ENCODE data around the gene PTGIS.

The PTGIS gene

GRCh38 chr20:49521356-49521755 is 46.6 kb downstream of the PTGIS start:
- no peak for DNase-seq

GRCh38 chr20:49519777-49520359 is 48.1 kb downstream of the PTGIS start:
- DNase-seq: no peak

DNA sequence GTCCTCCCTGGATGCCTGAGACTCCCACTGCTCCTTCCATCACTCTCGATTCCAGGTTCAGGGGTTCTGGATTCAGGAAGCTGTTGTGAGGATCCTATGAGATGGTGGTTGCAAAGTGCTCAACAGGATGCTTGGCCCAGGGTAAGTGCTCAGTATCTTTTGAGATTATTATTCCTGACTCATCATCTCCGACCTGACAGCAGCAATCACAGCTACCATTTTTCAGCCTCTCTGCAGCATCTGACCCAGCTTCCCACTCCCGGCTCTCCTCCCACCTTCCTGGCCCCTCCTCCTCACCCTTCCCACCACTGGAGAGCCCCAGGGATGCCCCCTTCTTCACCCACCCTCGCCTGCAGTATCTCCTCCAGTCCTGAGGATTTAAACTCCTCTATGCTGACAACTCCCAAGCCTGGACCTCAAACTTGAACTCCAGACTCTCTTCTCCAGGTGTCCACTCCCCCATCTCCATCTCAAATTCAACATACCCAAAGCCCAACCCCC is 48.7 kb downstream of the PTGIS start:
- no peak for DNase-seq

GRCh38 chr20:49518576-49518975 is 49.4 kb downstream of the PTGIS start:
- DNase-seq: no peak

GRCh38 chr20:49517805-49518100 is 50.2 kb downstream of the PTGIS start:
- DNase-seq: no peak

- DNase-seq: no peak
Observed at GRCh38 chr20:49516916-49517804, 50.8 kb downstream of the PTGIS start.

DNA sequence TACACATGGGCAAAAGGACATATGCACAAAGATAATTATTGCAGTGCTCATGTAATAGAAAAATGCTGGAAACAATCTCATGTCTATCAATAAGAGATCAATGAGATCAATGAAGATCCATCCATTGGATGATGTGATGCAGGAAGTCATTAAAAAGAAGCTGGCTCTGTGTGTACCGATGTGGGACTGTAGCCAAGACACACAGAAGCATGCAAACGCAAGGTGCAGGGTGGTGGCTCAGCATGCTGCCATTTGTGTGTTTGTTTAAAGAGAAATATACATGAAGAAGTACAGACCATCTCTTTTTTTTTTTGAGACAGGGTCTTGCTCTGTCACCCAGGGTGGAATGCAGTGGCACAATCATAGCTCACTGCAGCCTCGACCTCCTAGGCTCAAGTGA is 52.4 kb downstream of the PTGIS start:
- no peak for DNase-seq

DNA sequence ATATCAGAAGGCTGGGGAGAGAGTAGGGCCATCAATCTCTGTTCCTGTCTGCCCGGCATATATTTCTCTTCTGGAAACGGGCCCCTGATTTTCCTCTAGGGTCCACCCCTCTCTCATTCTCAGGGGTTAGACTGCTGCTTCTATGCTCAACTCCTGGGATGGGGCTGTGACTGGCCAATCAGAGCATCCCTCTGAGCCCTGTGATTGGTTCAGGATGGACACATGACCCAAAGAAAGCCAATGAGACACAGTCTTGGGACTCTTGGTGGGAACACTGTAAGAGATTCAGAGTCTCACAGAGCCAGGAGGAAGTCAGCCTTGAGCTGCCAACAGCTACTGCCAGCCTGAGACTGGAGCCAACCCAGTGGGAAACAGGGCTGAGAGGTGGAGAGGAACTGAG is 54.4 kb downstream of the PTGIS start:
- no peak for DNase-seq

- DNase-seq: no peak
Observed at GRCh38 chr20:49513009-49513408, 54.9 kb downstream of the PTGIS start.

DNA sequence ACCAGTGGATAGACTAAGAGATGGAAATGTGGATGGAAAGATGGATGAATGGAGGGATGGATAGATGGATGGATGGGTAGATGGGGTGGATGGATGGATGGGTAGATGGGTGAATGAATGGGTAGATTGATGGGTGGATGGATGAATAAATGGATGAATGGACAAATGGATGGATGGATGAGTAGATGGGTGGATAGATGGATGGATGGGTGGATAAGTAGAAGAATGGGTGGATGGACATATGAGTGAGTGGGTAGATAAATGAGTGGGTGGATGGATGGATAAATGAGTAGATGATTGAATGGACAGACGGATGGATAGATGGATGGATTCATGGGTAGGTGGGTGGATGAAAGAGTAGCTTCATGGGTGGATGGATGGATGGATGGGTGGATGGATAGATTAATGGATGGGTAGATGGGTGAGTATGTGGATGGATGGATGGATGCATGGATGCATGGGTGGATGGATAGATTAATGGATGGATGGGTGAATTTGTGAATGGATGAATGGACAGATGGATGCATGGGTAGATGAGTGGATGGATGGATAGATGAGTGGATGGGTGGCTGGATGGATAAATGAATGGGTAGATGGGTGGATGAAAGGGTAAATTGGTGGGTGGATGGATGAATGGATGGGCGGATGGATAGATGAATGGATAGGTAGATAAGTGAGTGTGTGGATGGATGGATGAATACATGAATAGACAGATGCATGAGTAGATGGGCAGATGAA is 56.0 kb downstream of the PTGIS start:
- no peak for DNase-seq

DNA sequence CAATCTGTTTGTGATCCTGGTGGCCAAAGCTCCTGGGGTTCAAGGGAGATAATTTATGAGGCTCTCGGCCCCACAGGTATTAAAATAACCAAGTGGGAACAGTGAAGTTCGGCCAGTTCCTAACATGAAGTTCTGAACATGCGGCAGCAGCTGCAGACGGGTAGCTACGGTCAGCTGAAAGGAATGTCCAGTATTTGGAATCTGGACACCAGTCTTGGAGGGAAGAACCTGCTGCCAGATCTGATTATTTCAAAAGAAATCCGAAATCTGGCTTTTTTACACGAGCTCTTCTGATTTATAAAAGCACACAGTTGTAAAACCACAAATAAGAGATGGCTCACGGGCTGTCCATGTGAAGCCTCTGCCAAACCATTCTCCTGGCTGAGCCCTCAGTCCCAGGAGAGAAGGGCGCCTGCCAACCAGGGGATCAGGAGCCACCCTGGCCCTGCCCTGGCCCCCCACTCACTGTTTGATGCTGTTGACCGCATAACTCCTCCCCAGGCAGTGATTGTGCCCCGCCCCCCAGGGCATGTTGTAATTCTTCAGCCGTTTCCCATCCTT is 57.3 kb downstream of the PTGIS start:
- no peak for DNase-seq

DNA sequence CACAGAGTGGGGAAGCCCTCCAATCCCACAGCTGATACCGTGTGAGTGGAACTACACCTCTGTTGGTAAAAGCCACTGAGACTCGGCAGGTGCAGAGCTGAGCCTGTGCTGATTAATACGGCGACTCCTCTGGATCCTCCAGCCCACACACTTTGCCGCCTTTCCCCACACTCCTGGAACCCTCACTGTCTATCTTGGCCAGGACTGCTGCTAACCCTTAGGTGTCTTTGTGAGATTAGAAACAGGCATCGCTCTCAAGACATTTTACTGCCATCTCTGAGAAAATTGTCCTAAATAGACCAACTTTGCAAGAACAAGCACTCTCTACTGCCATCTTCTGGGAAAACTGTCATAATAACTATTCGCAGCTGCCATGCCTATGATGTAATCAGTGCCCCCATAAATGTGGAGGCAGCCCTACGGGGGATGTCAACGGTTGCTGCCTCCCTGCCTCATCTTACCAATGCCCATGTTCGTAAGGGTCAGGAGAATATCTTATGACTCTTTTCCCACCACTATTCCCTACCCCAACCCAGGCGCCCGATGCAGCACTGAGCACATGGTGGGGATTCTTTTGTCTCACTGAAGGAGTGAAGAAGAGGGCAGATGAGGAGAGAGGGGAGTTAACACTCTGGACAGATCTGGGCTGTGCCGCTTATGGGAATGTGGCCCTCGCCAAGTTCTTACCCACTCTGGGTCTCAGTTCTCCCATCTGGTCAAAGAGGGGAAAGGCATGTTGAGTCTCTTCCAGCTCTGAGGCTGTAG is 59.3 kb downstream of the PTGIS start:
- peak; percentile 53 for DNase-seq

DNA sequence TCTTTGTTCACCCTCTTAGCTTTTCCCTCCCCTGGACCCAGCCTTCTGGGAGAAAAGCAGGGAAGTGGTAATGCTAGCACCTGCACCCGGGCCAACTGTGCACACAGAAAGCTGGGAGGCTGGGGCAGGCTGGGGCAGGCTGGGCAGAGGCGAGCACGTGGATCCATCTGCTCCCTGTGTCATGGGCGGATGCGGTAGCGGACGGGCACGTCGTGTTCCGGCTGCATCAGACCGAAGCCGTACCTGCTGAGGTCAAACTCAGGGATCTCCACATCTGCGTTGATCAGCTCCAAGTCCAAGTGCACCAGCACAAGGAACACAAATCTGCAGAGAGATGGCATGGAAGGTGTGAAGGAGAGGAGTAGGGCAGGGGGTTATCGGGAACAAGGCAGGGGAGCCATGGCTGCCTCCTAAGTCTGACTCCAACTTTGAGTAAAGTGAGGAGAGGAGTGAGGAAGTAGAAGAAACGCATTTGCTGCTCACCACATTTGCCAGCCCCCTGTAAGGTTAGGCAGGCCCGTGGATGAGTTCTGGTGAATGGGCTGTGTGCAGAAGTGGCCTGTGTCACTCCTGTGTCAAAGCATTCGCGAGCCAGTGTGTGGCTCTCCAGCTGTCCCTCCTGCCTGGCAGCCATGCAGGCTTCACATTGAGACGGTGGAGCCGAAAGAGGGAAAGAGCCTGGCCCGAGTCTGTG is 60.0 kb downstream of the PTGIS start:
- DNase-seq: no peak

DNA sequence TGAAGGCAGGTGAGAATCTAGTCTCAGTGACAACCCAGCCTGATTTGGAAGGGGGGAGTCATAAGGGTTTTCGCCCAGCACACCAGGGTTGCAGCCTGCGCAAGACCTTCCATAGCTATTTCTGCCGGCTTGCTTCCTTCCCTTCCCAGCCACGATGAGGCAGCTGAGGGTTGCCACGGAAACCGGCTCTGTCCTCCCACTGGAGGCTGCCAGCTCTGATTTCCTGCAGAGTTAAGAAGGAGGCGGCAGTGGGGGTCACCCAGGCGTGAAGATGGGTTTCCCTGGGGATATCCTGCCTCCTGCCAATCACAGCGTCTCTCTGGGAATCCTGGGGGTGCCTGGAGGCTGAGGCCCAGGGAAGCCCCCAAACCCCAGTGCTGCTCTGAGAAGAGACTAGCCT is 62.4 kb downstream of the PTGIS start:
- no peak for DNase-seq

GRCh38 chr20:49503176-49503575 is 64.8 kb downstream of the PTGIS start:
- DNase-seq: no peak

DNA sequence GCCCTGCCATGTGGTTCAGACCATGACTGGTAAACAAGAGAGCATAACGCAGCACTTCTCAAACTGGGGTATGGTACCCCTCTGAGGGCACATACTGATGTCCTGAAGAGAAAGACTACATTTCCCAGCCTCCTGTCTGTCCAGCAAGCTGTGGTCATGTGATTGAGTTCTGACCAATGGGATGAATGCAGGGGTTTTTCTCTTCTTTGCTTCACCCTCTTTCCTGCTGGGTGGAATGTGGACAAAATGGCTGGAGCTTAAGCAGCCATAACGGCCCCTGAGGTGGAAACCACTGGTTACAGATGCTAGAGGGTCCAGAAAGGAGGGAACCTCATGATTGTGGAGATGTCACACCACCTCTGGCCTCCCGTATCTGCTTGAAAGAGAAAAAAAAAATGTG is 66.0 kb downstream of the PTGIS start:
- no peak for DNase-seq

- DNase-seq: no peak
Observed at GRCh38 chr20:49497398-49497669, 70.6 kb downstream of the PTGIS start.

GRCh38 chr20:49496553-49497397 is 71.2 kb downstream of the PTGIS start:
- no peak for DNase-seq

DNA sequence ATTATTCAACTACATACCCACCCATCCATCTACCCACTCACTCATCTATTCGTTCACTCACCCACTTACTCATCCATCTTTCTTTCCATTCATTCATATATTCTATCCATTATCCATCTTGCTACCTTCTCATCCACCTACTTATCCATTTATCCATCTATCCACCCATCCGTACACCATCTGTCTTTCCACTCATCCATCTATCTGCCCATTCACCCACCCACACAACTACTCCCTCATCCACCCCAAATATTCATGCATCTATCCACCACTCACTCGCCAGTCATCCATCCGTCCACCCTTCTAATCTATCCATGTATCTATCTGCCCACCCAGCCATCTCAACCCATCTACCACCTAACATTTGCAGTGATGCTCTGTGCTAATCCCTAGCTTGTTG is 71.9 kb downstream of the PTGIS start:
- DNase-seq: no peak

DNA sequence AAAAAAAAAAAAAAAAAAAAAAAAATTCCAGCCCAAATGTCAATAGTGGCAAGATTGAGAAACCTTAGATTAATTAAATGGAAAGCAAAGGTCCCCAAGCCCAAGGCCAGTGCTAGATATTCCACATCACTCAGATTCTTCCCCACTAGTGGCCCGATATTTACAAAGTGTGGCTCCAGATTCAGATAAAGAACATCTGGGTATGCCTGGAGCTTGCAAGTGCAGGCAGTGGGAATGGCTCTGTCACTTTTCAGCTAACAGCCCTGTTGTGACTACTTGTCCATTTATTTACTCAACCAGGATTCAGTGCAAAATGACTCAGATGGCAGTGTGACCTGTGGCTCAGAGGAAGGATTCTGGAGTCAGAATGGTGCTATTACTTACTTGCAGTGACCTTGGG is 77.2 kb downstream of the PTGIS start:
- DNase-seq: no peak

DNA sequence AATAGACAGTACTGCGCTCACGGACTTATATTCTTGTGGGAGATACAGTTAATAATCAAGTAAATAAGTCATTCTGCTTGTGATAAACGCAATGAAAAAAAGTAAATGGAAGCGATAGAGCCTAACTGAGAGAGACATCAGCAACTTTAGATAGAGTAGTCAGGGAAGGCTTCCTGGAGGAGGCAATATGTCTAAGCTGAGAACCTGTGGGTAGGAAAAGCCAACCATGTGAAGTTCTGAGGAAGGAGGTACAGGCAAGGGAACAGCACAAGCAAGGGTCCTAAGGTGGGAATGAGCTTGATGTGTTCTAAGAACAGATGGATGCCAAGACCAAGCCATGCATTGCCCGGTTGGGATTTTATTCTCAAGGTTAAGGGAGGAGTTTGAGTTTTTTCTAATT is 78.2 kb downstream of the PTGIS start:
- DNase-seq: no peak

DNA sequence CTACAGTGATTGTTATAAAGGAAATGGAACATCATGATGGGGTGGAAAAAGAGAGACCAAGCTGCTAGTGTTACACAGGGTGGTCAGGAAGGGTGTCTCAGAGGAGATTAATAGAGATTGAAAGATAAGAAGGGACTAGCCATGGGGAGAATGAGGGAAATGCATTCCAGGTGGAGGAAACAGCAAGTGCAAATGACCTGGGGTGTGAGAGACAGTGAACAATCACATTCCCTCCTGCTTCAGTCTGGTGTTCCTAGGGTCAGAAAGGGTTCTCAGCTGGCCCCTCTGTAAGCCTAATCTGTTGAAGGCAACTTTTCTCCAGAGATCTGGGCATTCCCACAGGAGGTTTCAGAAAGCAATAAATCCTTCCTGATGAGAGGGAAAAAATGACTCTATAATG is 81.9 kb downstream of the PTGIS start:
- DNase-seq: no peak
